GM23248 (cell line): ENCODE data around the gene BMAL1.

ENCODE experiments used
- EZH2 ChIP-seq: fragments of 200-600 bp; sonication (generic); IDR thresholded peaks from 2 replicates; pipeline ENCODE4 v1.6.1; 2018; ENCODE audit warnings: antibody characterized with exemption, mild to moderate bottlenecking; ENCODE audit not compliant: insufficient read depth, poor library complexity, severe bottlenecking
- EZH2phosphoT487 ChIP-seq: fragments of 200-600 bp; sonication (generic); IDR thresholded peaks from 2 replicates; pipeline ENCODE4 v1.6.1; 2018; ENCODE audit warnings: antibody characterized with exemption, moderate library complexity, mild to moderate bottlenecking, low read depth; ENCODE audit not compliant: insufficient read depth

- TF ChIP-seq EZH2phosphoT487 (no peak), EZH2 (no peak)
These were observed 1.3 kb downstream of the BMAL1 start for GRCh38 chr11:13278609-13279486.
